ENCODE data around the gene MEF2C. TPM values are rescaled to one million over a fixed set of nuclear protein-coding genes. Genes with fewer than 3 reads are reported as not detected.

MEF2C gene
- polyA plus RNA-seq, 3 donors = 32.0 to 89.3 (median 88.3) TPM

GRCh38 chr5:88884608-88884877, 1.6 kb upstream of the MEF2C start:
- Histone ChIP-seq H3K9ac (ENCODE audit: insufficient read depth, low read length, poor library complexity, severe bottlenecking) (peak overlapping the region; percentile 72), H3K36me3 (replicated peaks in 1 of 2; ENCODE audit: control insufficient read depth in 1 of 2, insufficient read depth in 2 of 2, low read length in 2 of 2) (no peaks in the 10 kb centered on the region), H3K27me3 (ENCODE audit: control insufficient read depth in 2 of 2, insufficient read depth in 2 of 2, low read length in 2 of 2) (no peaks in the 10 kb centered on the region), H3K79me2 (ENCODE audit: insufficient read depth, low read length) (peaks cover 48% of the 10 kb centered on the region), H4K20me1 (ENCODE audit: insufficient read depth, low read length) (peaks cover 31% of the 10 kb centered on the region), H3K4me3 (replicated peaks in 1 of 3; ENCODE audit: low read depth in 2 of 3, low read length in 3 of 3) (peak overlapping the region; percentile 94 to 96 (median 94)), H3K4me1 (ENCODE audit: control insufficient read depth in 1 of 2, insufficient read depth in 2 of 2, low read length in 2 of 2) (peaks cover 24 to 52% of the 10 kb centered on the region in 2 donors), H3K4me2 (replicated peaks; ENCODE audit: extremely low read depth, low read length, poor library complexity, severe bottlenecking) (peak overlapping the region; percentile 87), H2AFZ (ENCODE audit: insufficient read depth, low read depth, low read length, poor library complexity, severe bottlenecking) (peak overlapping the region; percentile 79), H3K27ac (ENCODE audit: low read depth in 1 of 2, low read length in 2 of 2) (peak overlapping the region; percentile 84 to 86), H3K9me3 (replicated peaks in 1 of 2; ENCODE audit: control insufficient read depth in 1 of 2, insufficient read depth in 1 of 2, low read length in 2 of 2) (no peaks in the 10 kb centered on the region)
- Mint-ChIP-seq H3K27ac (peak overlapping the region; percentile 95 to 100 (median 98)), H3K4me1 (peaks cover 50% of the 10 kb centered on the region), H3K27me3 (ENCODE audit: low read depth in 3 of 3) (peaks cover 0 to 4% (median 0%) of the 10 kb centered on the region in 3 donors), H3K36me3 (peaks cover under 1 to 9% of the 10 kb centered on the region in 2 donors), H3K9me3 (peaks cover 0 to 1% (median 0%) of the 10 kb centered on the region in 7 donors), H3K4me3 (peak overlapping the region; percentile 83 to 100)
- no CpG with 5 or more reads among the region's 2 CpGs for WGBS (ENCODE audit: insufficient coverage)
- intact Hi-C loops (cut with micrococcal nuclease) = loop anchor here (5.0 to 10.0 kb wide), 4 partner anchors 57 to 510 kb away; no protein-coding TSS in a partner anchor
- peak in 1 of 3 donors; percentile 16 for DNase-seq
- TF ChIP-seq, protein P1, sequence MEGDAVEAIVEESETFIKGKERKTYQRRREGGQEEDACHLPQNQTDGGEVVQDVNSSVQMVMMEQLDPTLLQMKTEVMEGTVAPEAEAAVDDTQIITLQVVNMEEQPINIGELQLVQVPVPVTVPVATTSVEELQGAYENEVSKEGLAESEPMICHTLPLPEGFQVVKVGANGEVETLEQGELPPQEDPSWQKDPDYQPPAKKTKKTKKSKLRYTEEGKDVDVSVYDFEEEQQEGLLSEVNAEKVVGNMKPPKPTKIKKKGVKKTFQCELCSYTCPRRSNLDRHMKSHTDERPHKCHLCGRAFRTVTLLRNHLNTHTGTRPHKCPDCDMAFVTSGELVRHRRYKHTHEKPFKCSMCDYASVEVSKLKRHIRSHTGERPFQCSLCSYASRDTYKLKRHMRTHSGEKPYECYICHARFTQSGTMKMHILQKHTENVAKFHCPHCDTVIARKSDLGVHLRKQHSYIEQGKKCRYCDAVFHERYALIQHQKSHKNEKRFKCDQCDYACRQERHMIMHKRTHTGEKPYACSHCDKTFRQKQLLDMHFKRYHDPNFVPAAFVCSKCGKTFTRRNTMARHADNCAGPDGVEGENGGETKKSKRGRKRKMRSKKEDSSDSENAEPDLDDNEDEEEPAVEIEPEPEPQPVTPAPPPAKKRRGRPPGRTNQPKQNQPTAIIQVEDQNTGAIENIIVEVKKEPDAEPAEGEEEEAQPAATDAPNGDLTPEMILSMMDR (IDR thresholded peaks at IDR 0.05) = no peak

DNA sequence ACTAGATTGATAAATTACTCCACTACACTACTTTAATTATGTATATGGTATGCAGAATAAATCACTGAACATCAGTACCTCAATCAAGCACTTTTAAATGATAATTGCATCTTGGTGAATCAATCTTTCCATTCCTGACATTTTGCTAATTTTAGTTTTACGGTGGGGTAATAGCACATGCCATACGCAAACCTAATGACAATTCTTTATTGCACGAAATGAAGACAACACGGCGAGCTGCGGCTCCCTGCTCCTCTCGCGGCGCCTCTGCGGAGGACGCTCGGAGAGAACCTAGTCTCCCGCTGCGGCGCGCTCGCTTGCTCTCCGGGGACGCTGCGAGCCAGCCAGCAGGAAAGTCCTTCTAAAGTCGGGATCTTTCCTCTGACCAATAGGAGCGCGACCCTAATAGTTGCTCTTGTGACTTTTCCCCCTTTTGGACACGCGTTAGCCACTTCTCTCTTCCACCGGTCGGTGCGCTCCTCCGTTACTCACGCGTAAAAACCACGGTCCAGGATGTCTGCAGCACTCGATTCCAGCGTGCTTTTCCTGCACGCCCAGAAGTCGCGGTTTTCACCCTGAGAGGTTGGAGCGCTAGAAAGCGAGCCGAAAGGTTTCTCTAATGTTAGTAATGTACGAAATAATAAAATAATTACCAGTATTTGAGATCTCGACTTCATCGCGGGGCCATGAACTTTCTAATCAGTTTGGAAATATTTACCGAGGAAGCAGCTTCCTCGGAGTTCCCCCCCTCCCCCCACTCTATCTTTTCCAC, 1.0 kb upstream of the MEF2C start:
- H3K4me1 ChIP-seq (ENCODE audit: control insufficient read depth in 1 of 2, insufficient read depth in 2 of 2, low read length in 2 of 2) = peaks cover 23 to 58% of the 10 kb centered on the region in 2 donors
- peak; percentile 51 to 73 (median 59) for DNase-seq
- peak overlapping the region; percentile 72 for H3K9ac ChIP-seq (ENCODE audit: insufficient read depth, low read length, poor library complexity, severe bottlenecking)
- Mint-ChIP-seq H3K27ac (peak overlapping the region; percentile 95 to 100 (median 98)), H3K36me3 (peaks cover 2 to 9% of the 10 kb centered on the region in 2 donors), H3K4me3 (peak overlapping the region; percentile 83 to 100), H3K9me3 (no peaks in the 10 kb centered on the region), H3K4me1 (peaks cover 51% of the 10 kb centered on the region), H3K27me3 (ENCODE audit: low read depth in 3 of 3) (peaks cover 0 to 4% (median 0%) of the 10 kb centered on the region in 3 donors)
- H3K36me3 ChIP-seq (replicated peaks in 1 of 2; ENCODE audit: control insufficient read depth in 1 of 2, insufficient read depth in 2 of 2, low read length in 2 of 2) = no peaks in the 10 kb centered on the region
- H3K4me3 ChIP-seq (replicated peaks in 1 of 3; ENCODE audit: low read depth in 2 of 3, low read length in 3 of 3) = peak overlapping the region; percentile 94 to 96 (median 94)
- H3K27ac ChIP-seq (ENCODE audit: low read depth in 1 of 2, low read length in 2 of 2) = peak overlapping the region; percentile 84 to 86
- WGBS (ENCODE audit: insufficient coverage) = 0% methylated on average over 36 of the region's 46 CpGs
- no peaks in the 10 kb centered on the region for H3K9me3 ChIP-seq (replicated peaks in 1 of 2; ENCODE audit: control insufficient read depth in 1 of 2, insufficient read depth in 1 of 2, low read length in 2 of 2)
- TF ChIP-seq, protein P1 (IDR thresholded peaks at IDR 0.05) = no peak
- H3K4me2 ChIP-seq (replicated peaks; ENCODE audit: extremely low read depth, low read length, poor library complexity, severe bottlenecking) = peak overlapping the region; percentile 87
- peaks cover 53% of the 10 kb centered on the region for H3K79me2 ChIP-seq (ENCODE audit: insufficient read depth, low read length)
- H4K20me1 ChIP-seq (ENCODE audit: insufficient read depth, low read length) = peaks cover 35% of the 10 kb centered on the region
- intact Hi-C loops (cut with micrococcal nuclease) = loop anchor here (5.0 to 10.0 kb wide), 4 partner anchors 57 to 511 kb away; no protein-coding TSS in a partner anchor
- H3K27me3 ChIP-seq (ENCODE audit: control insufficient read depth in 2 of 2, insufficient read depth in 2 of 2, low read length in 2 of 2) = no peaks in the 10 kb centered on the region
- H2AFZ ChIP-seq (ENCODE audit: insufficient read depth, low read depth, low read length, poor library complexity, severe bottlenecking) = peak overlapping the region; percentile 79

All from CD14-positive monocyte (primary cell).